Measurements from ENCODE around the gene GPR152. TPM values are rescaled to one million over a fixed set of nuclear protein-coding genes. Genes with fewer than 3 reads are reported as not detected.

GPR152 gene
- total and polyA plus RNA-seq, 2 donors (not counting 3 experiments of a cell fraction or from before 2014, with no cell fraction given), result not detected

DNA sequence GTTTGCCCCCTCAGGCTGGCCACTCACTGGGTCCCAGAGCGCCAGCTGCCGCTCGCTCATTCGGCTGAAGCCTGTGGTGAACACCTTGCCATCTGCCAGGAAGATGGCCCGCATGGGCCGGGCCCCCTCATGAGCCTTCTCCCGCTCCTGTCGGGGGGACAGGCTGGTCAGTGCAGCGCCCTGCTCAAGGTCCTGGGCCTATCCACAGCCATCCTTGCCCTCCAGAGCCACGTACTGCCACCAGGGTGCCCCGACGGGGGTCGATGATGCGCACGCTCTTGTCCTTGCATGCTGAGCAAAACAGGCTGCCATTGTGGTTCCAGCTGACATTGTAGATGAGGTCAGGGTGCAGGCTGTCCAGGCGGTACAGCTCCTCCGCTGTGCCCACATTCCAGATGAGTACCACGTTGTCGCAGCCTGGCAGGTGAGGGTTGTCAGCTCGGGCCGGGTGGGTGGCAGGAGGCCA lies 11.4 kb downstream of the GPR152 start:
- FAIRE-seq (no peak), DNase-seq (ENCODE audit: low read depth, low spot score) (no peak)
- Histone ChIP-seq H3K4me1 (ENCODE audit: control insufficient read depth, extremely low read depth, insufficient read depth, low read length) (peaks cover 6% of the 10 kb centered on the region), H3K9me3 (replicated peaks; ENCODE audit: control insufficient read depth, insufficient read depth, low read length) (no peaks in the 10 kb centered on the region), H3K4me2 (ENCODE audit: insufficient read depth, low read length) (no peak overlapping the region), H3K36me3 (ENCODE audit: control insufficient read depth in 2 of 2, extremely low read depth in 1 of 2, insufficient read depth in 2 of 2, low read length in 2 of 2) (peaks cover 0 to 23% of the 10 kb centered on the region in 2 experiments), H3K4me3 (replicated peaks in 1 of 3; ENCODE audit: insufficient read depth in 1 of 3, low read depth in 1 of 3, low read length in 3 of 3) (no peak overlapping the region), H3K9ac (replicated peaks; ENCODE audit: extremely low read depth, insufficient read depth, low read length) (no peak overlapping the region), H3K27ac (ENCODE audit: insufficient read depth, low read depth, low read length) (no peak overlapping the region), H3K9me1 (replicated peaks; ENCODE audit: control insufficient read depth, extremely low read depth, insufficient read depth, low read length) (no peaks in the 10 kb centered on the region), H2AFZ (ENCODE audit: low read depth, low read length) (no peak overlapping the region), H4K20me1 (replicated peaks; ENCODE audit: control insufficient read depth, extremely low read depth, insufficient read depth, low read length) (no peaks in the 10 kb centered on the region), H3K27me3 (ENCODE audit: control insufficient read depth in 2 of 2, insufficient read depth in 2 of 2, low read length in 2 of 2) (no peaks in the 10 kb centered on the region), H3K79me2 (ENCODE audit: control insufficient read depth, insufficient read depth, low read length) (peaks cover 11% of the 10 kb centered on the region)
- TF ChIP-seq, protein P1, sequence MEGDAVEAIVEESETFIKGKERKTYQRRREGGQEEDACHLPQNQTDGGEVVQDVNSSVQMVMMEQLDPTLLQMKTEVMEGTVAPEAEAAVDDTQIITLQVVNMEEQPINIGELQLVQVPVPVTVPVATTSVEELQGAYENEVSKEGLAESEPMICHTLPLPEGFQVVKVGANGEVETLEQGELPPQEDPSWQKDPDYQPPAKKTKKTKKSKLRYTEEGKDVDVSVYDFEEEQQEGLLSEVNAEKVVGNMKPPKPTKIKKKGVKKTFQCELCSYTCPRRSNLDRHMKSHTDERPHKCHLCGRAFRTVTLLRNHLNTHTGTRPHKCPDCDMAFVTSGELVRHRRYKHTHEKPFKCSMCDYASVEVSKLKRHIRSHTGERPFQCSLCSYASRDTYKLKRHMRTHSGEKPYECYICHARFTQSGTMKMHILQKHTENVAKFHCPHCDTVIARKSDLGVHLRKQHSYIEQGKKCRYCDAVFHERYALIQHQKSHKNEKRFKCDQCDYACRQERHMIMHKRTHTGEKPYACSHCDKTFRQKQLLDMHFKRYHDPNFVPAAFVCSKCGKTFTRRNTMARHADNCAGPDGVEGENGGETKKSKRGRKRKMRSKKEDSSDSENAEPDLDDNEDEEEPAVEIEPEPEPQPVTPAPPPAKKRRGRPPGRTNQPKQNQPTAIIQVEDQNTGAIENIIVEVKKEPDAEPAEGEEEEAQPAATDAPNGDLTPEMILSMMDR (IDR thresholded peaks at IDR 0.05; ENCODE audit: extremely low read depth in 1 of 2, insufficient read depth in 1 of 2, low read depth in 1 of 2, low read length in 2 of 2), result no peak
- TF ChIP-seq MYC (IDR thresholded peaks at IDR 0.05; ENCODE audit: low read depth, low read length), result no peak
- ChIA-PET POLR2A (interaction anchor here (0.5 kb wide), 1 partner anchor 17 kb away, joined by 3 read pairs; no protein-coding TSS in a partner anchor), CTCF (no interaction called here)
- no TSS peak for BruUV-seq (replicated peaks)
- dilution Hi-C loops (cut with MboI; ENCODE audit: extremely low pct_ligation_motif_present, low sequenced_read_pairs) (no loop called here), intact Hi-C loops (cut with micrococcal nuclease) (no loop called here)

DNA sequence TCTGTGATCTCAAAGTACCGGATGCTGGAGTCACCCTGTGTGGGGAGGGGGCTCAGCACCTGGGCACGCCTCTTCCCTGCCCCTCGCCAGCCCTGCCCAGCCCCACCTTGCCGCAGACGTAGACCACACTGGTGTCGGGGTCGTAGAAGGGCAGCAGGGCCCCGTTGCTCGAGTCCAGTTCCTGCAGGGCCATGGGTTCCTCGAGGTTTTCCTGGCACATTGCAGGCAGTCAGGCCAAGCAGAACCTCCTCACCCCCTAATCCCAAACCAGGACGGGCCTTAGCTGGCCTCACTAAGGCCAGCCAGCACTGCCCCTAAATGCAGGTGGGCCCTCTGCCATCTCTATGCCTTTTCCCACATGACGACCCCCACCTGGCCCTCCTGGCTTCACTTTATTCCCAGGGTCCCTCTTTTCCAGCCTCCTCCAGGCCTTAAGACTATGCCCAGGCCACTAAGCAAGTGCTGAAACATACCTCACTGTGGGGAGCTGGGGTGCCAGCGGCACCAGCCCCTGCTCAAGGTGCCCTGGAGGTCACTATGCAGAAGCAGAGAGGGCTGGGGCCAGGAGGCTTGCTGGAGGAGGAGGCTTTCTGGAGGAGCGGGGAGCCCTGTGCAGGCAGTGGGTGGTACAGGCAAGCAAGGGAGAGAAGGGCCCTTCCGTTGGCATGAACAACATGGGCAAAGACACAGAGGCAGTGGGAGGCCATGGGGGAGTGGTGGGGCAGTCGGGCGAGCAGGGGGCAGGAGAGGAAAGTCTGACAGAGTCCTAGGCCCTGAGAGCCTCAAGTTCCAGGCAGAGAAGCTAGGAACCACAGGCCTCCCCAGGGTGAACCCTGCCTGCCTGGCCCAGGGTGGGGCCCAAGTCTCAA lies 12.1 kb downstream of the GPR152 start:
- H3K9ac ChIP-seq (replicated peaks; ENCODE audit: extremely low read depth, insufficient read depth, low read length), result no peak overlapping the region
- ChIA-PET POLR2A (interaction anchor here (0.5 to 0.6 kb wide), 2 partner anchors 18 to 36 kb away, joined by 3 read pairs; no protein-coding TSS in a partner anchor), CTCF (no interaction called here)
- DNase-seq (ENCODE audit: low read depth, low spot score), result no peak
- intact Hi-C loops (cut with micrococcal nuclease) (no loop called here), dilution Hi-C loops (cut with MboI; ENCODE audit: extremely low pct_ligation_motif_present, low sequenced_read_pairs) (no loop called here)
- FAIRE-seq, result no peak
- H3K27me3 ChIP-seq (ENCODE audit: control insufficient read depth in 2 of 2, insufficient read depth in 2 of 2, low read length in 2 of 2), result no peaks in the 10 kb centered on the region
- no peak overlapping the region for H3K4me3 ChIP-seq (replicated peaks in 1 of 3; ENCODE audit: insufficient read depth in 1 of 3, low read depth in 1 of 3, low read length in 3 of 3)
- peaks cover 0 to 27% of the 10 kb centered on the region in 2 experiments for H3K36me3 ChIP-seq (ENCODE audit: control insufficient read depth in 2 of 2, extremely low read depth in 1 of 2, insufficient read depth in 2 of 2, low read length in 2 of 2)
- peaks cover 11% of the 10 kb centered on the region for H3K79me2 ChIP-seq (ENCODE audit: control insufficient read depth, insufficient read depth, low read length)
- no TSS peak for BruUV-seq (replicated peaks)
- H3K4me1 ChIP-seq (ENCODE audit: control insufficient read depth, extremely low read depth, insufficient read depth, low read length), result peaks cover 6% of the 10 kb centered on the region
- H3K27ac ChIP-seq (ENCODE audit: insufficient read depth, low read depth, low read length), result no peak overlapping the region
- H2AFZ ChIP-seq (ENCODE audit: low read depth, low read length), result no peak overlapping the region
- no peaks in the 10 kb centered on the region for H4K20me1 ChIP-seq (replicated peaks; ENCODE audit: control insufficient read depth, extremely low read depth, insufficient read depth, low read length)
- no peak overlapping the region for H3K4me2 ChIP-seq (ENCODE audit: insufficient read depth, low read length)
- TF ChIP-seq JUN (IDR thresholded peaks at IDR 0.05; ENCODE audit: borderline replicate concordance, insufficient read depth, insufficient read length, low read depth) (no peak), GATA2 (IDR thresholded peaks at IDR 0.05; ENCODE audit: insufficient read depth, insufficient read length, low read depth, low read length) (no peak), EZH2 (IDR thresholded peaks at IDR 0.05; ENCODE audit: borderline replicate concordance, low read depth, low read length, severe bottlenecking) (no peak), POLR2AphosphoS5 (IDR thresholded peaks at IDR 0.05; ENCODE audit: insufficient read depth, low read depth, low read length) (no peak), MYC (IDR thresholded peaks at IDR 0.05; ENCODE audit: low read depth, low read length) (no peak), POLR2A (IDR thresholded peaks at IDR 0.05; ENCODE audit: low read depth, low read length) (no peak), FOS (IDR thresholded peaks at IDR 0.05; ENCODE audit: borderline replicate concordance, insufficient read depth, low read length) (no peak)
- TF ChIP-seq, protein P1 (IDR thresholded peaks at IDR 0.05; ENCODE audit: extremely low read depth in 1 of 2, insufficient read depth in 1 of 2, low read depth in 1 of 2, low read length in 2 of 2), result no peak
- TF ChIP-seq, protein P2, sequence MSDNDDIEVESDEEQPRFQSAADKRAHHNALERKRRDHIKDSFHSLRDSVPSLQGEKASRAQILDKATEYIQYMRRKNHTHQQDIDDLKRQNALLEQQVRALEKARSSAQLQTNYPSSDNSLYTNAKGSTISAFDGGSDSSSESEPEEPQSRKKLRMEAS (IDR thresholded peaks at IDR 0.05; ENCODE audit: insufficient read depth, insufficient read length), result no peak
- H3K9me3 ChIP-seq (replicated peaks; ENCODE audit: control insufficient read depth, insufficient read depth, low read length), result no peaks in the 10 kb centered on the region
- H3K9me1 ChIP-seq (replicated peaks; ENCODE audit: control insufficient read depth, extremely low read depth, insufficient read depth, low read length), result no peaks in the 10 kb centered on the region

Measured in endothelial cell of umbilical vein (primary cell).